Measurements from ENCODE around the gene DOCK3. TPM values are rescaled to one million over a fixed set of nuclear protein-coding genes. Genes with fewer than 3 reads are reported as not detected.

DOCK3 gene
- total RNA-seq, 1 donor: under 0.01 TPM

DNA sequence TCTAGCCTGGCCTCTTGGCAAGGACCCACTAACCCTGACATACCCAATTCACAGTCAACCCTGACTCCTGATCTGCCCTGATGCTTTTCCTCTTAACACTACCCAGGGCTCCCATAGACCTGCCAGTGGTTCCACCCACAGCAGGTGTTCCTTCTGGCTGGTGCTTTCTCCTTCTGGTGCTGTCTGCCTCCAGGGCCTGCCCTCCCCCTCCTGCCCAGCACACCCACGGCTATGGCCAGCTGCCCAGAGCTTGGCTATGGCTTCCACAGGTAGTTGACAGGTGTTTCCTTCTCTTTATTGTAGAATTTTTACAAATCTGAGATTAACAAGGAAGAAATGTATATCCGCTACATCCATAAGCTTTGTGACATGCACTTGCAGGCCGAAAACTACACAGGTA is 663.9 kb downstream of the DOCK3 start:
- TF ChIP-seq, protein P1, sequence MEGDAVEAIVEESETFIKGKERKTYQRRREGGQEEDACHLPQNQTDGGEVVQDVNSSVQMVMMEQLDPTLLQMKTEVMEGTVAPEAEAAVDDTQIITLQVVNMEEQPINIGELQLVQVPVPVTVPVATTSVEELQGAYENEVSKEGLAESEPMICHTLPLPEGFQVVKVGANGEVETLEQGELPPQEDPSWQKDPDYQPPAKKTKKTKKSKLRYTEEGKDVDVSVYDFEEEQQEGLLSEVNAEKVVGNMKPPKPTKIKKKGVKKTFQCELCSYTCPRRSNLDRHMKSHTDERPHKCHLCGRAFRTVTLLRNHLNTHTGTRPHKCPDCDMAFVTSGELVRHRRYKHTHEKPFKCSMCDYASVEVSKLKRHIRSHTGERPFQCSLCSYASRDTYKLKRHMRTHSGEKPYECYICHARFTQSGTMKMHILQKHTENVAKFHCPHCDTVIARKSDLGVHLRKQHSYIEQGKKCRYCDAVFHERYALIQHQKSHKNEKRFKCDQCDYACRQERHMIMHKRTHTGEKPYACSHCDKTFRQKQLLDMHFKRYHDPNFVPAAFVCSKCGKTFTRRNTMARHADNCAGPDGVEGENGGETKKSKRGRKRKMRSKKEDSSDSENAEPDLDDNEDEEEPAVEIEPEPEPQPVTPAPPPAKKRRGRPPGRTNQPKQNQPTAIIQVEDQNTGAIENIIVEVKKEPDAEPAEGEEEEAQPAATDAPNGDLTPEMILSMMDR (IDR thresholded peaks at IDR 0.05; ENCODE audit: insufficient read depth, low read depth, low read length): no peak
- H3K4me3 ChIP-seq (ENCODE audit: low read depth, low read length): no peak overlapping the region
- DNase-seq (ENCODE audit: low read depth): no peak

DNA sequence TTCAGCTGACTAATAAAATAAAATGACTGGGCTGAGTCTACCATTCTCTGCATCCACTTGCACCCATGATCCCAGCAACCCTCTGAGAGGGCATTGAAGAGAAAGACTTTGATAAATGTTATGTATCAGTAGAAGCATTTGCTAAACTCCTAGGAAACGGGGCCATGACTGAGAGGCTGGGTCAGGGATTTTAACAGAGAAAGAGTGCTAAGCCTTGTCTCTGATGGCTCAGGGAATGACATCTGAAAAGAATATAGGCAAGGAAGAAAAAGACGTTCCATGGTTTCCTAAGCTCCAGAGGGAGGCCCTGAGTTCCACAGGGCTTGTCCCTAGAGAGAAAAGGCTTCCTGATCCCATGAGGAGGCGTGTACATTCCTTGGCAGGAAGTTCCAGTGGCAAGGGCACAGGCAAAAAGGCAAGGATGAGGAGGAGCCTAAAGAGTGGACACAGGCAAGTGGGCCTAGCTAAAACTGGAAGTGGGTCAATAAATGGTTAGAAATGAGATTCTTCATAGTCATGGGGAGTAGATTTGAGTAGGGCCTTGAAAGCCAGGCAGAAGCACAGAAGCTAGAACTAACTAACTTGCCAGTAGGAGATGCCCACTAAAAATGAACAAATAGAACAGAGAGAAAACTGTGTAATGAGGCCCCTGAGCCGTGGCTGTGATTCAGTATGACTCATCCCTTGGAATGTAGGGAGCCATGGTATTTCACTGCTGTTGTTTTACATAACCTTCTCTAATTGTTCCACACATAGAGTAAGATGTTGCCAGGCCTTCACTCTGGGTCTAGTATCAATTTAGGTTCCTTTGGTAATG is 665.5 kb downstream of the DOCK3 start:
- TF ChIP-seq, protein P1 (IDR thresholded peaks at IDR 0.05; ENCODE audit: insufficient read depth, low read depth, low read length): no peak
- DNase-seq (ENCODE audit: low read depth): peak; percentile 86
- H3K4me3 ChIP-seq (ENCODE audit: low read depth, low read length): no peak overlapping the region

DNA sequence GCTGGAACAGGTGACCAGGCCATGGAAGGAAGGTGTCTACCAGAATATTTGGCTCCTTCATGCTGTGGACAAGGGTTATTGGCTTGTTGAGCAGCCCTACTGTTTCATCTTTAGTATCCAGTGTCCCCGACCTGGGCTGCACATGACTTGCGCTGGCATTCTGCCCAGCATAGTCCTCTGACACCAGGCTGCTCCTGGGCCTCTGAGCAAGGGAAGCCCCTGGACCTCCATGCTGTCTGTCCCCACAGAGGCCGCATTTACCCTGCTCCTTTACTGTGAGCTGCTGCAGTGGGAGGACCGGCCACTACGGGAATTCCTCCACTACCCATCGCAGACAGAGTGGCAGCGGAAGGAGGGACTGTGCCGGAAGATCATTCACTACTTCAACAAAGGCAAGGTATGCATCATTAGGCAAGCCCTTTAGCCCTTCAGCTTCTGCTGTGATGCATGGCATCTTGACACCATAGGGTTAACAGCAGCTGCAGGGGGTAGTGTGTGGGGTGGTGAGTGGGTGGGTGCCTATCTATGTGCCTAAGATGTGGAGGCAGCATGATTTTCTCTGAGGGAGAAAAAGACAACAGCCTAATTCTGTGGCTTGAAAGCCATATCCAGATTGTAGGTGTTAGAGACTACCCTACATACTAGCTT is 666.4 kb downstream of the DOCK3 start:
- DNase-seq (ENCODE audit: low read depth): peak; percentile 14
- TF ChIP-seq, protein P1 (IDR thresholded peaks at IDR 0.05; ENCODE audit: insufficient read depth, low read depth, low read length): no peak
- H3K4me3 ChIP-seq (ENCODE audit: low read depth, low read length): no peak overlapping the region

DNA sequence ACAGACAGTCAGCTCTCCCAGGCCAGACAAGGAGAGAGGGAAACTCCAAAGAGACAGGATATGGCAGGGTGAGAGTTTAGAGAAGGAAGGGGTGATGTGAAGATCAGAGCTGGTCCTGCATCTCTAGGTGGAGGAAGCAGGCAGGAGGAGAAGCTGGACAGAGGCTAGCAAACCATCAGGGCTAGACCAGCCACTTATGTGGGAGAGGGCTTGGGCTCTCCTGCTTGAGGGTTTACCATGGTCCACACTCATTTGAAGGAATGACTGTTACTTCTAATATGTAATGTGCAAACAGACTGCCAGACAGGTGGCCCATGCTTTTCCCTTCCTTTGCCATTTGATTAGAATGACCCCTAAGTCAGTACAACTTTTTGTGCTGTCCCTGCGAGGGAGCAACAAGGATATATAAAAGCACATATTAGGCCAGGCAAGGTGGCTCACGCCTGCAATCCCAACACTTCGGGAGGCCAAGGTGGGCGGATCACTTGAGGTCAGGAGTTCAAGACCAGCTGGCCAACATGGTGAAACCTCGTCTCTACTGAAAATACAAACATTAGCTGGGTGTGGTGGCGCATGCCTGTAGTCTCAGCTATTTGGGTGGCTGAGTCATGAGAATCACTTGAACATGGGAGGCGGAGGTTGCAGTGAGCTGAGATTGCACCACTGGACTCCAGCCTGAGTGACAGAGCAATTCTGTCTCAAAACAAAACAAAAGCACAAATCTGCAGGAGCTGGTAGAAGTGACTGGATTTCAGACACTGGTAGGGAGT is 669.4 kb downstream of the DOCK3 start:
- TF ChIP-seq, protein P1 (IDR thresholded peaks at IDR 0.05; ENCODE audit: insufficient read depth, low read depth, low read length): no peak
- DNase-seq (ENCODE audit: low read depth): peak; percentile 76
- H3K4me3 ChIP-seq (ENCODE audit: low read depth, low read length): no peak overlapping the region

DNA sequence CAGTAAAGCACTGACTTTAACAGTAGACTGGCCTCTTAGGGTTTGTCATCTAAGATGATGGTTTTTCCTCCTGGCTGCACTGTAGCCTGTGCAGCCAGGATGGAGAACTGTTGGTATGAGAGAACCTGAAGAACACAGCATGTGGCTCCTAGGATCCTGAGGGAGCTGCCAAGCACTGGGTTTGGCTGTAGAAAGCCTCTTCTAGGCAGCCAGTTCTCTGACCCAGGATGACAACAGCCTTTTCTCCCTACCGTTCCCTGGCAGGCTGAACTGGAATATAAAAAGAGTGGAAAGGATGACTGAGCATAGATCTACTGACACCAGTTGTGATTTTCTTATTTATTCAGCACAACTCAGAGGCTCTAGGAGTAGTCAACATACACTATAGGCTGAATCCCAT is 676.0 kb downstream of the DOCK3 start:
- DNase-seq (ENCODE audit: low read depth): no peak
- H3K4me3 ChIP-seq (ENCODE audit: low read depth, low read length): no peak overlapping the region
- TF ChIP-seq, protein P1 (IDR thresholded peaks at IDR 0.05; ENCODE audit: insufficient read depth, low read depth, low read length): no peak

DNA sequence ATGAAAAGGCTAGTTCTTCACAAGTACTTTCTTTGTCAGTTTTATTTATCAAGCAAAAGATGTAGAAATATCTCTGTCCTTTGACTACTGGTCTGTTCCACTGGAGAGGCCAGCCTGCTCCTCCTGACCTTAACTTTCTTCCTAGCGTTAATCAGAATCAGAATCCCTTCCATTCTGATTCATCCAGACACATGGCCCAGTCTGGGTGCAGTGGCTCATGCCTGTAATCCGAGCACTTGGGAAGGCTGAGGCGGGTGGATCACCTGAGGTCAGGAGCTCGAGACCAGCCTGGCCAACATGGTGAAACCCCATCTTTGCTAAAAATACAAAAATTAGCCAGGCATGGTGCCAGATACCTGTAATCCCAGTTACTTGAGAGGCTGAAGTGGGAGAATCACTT is 678.4 kb downstream of the DOCK3 start:
- TF ChIP-seq, protein P1 (IDR thresholded peaks at IDR 0.05; ENCODE audit: insufficient read depth, low read depth, low read length): no peak
- no peak for DNase-seq (ENCODE audit: low read depth)
- no peak overlapping the region for H3K4me3 ChIP-seq (ENCODE audit: low read depth, low read length)
